Upper lobe of right lung (tissue), 1 donor: ENCODE data around the gene MYO9A. TPM values are rescaled to one million over a fixed set of nuclear protein-coding genes. Genes with fewer than 3 reads are reported as not detected.
A peak's percentile ranks its signal among the peaks of the same experiment; 100 is the strongest.

Experiments used
- ATAC-seq: fragments of 200-7000 bp; cut with Tn5 transposase; one replicate; pipeline ENCODE4 v1.9.1; 2020; ENCODE audit warnings: mild to moderate bottlenecking, moderate library complexity
- DNase-seq: peaks from one replicate; pipeline ENCODE4 v3.0.0-alpha.2; 2020
- H3K27ac ChIP-seq: fragments of 200-600 bp; one replicate; pipeline ENCODE4 v1.8.0; 2022
- H3K27me3 ChIP-seq: fragments of 200-600 bp; one replicate; pipeline ENCODE4 v1.8.0; 2022; ENCODE audit warnings: mild to moderate bottlenecking
- H3K36me3 ChIP-seq: fragments of 200-600 bp; one replicate; pipeline ENCODE4 v1.8.0; 2022
- H3K4me1 ChIP-seq: fragments of 200-600 bp; one replicate; pipeline ENCODE4 v1.8.0; 2022
- H3K4me3 ChIP-seq: fragments of 200-600 bp; one replicate; pipeline ENCODE4 v1.8.0; 2022; ENCODE audit warnings: mild to moderate bottlenecking
- H3K9me3 ChIP-seq: fragments of 200-600 bp; one replicate; pipeline ENCODE4 v1.8.0; 2022
- CTCF ChIP-seq: fragments of 200-600 bp; IDR thresholded peaks from one replicate; pipeline ENCODE4 v1.8.0; 2022; ENCODE audit warnings: antibody characterized with exemption
- intact Hi-C: fragments of 100-400 bp; cut with DNase I; formaldehyde crosslinking; loops from one replicate; pipeline ENCODE4 v1.11.0; 2022
- total RNA-seq: library from RNA; stranded (reverse); fragmentation: NEBNext Ultra II Directional; extraction: Animal tissue kit (Norgen Biotek cat#: 25700); gene quantifications from one replicate; pipeline ENCODE4 v1.2.1, GENCODE V29; 2021
- donor health status: DM: no; HTN: yes; CAD: no; lungs with severe emphysema.

The MYO9A gene
- total RNA-seq, 1 donor from 2014 or later: 82.5 TPM

GRCh38 chr15:72162569-72162968 lies 44.6 kb upstream of the MYO9A start:
- ATAC-seq (no peak), DNase-seq (no peak)
- no peak for TF ChIP-seq CTCF
- Histone ChIP-seq H3K9me3 (no peaks in the 10 kb centered on the region), H3K27ac (peak overlapping the region; percentile 6), H3K4me3 (no peak overlapping the region), H3K4me1 (peaks cover 11% of the 10 kb centered on the region), H3K27me3 (no peaks in the 10 kb centered on the region), H3K36me3 (no peaks in the 10 kb centered on the region)
- intact Hi-C loops: no loop called here

GRCh38 chr15:72161361-72162132 lies 43.6 kb upstream of the MYO9A start:
- Histone ChIP-seq H3K27ac (peak overlapping the region; percentile 32), H3K4me3 (no peak overlapping the region), H3K4me1 (peaks cover 11% of the 10 kb centered on the region), H3K9me3 (no peaks in the 10 kb centered on the region), H3K27me3 (no peaks in the 10 kb centered on the region), H3K36me3 (no peaks in the 10 kb centered on the region)
- no peak for TF ChIP-seq CTCF
- ATAC-seq (peak; percentile 68), DNase-seq (no peak)
- intact Hi-C loops: no loop called here

GRCh38 chr15:72160696-72161245 lies 42.8 kb upstream of the MYO9A start:
- Histone ChIP-seq H3K27me3 (no peaks in the 10 kb centered on the region), H3K4me3 (no peak overlapping the region), H3K27ac (peak overlapping the region; percentile 32), H3K36me3 (no peaks in the 10 kb centered on the region), H3K9me3 (no peaks in the 10 kb centered on the region), H3K4me1 (peaks cover 15% of the 10 kb centered on the region)
- TF ChIP-seq CTCF: no peak
- DNase-seq: no peak
- ATAC-seq: no peak
- intact Hi-C loops: no loop called here

- H3K9me3 ChIP-seq: no peaks in the 10 kb centered on the region
- H3K4me3 ChIP-seq: peak overlapping the region; percentile 63
- intact Hi-C loops: loop anchor here (10.0 kb wide), 1 partner anchor 412 kb away; no protein-coding TSS in a partner anchor
- peaks cover 32% of the 10 kb centered on the region for H3K4me1 ChIP-seq
- DNase-seq (no peak), ATAC-seq (no peak)
- no peaks in the 10 kb centered on the region for H3K27me3 ChIP-seq
- TF ChIP-seq CTCF: no peak
- H3K27ac ChIP-seq: peak overlapping the region; percentile 80
- no peaks in the 10 kb centered on the region for H3K36me3 ChIP-seq
These were observed 39.0 kb upstream of the MYO9A start for GRCh38 chr15:72156928-72157327.

- Histone ChIP-seq H3K4me3 (peak overlapping the region; percentile 63), H3K36me3 (no peaks in the 10 kb centered on the region), H3K27me3 (no peaks in the 10 kb centered on the region), H3K9me3 (no peaks in the 10 kb centered on the region), H3K4me1 (peaks cover 23% of the 10 kb centered on the region), H3K27ac (peak overlapping the region; percentile 80)
- intact Hi-C loops: loop anchor here (10.0 kb wide), 1 partner anchor 411 kb away; no protein-coding TSS in a partner anchor
- TF ChIP-seq CTCF: peak; percentile 90
- peak; percentile 85 for ATAC-seq
- peak; percentile 90 for DNase-seq
These were observed 38.0 kb upstream of the MYO9A start for GRCh38 chr15:72155635-72156616.
